Measurements from ENCODE around the gene NCOR2. TPM values are rescaled to one million over a fixed set of nuclear protein-coding genes. Genes with fewer than 3 reads are reported as not detected.

Gene NCOR2
- total and polyA plus RNA-seq, 2 donors (not counting 3 experiments of a cell fraction or from before 2014, with no cell fraction given) = 26.5 to 241 TPM

GRCh38 chr12:124544311-124544970 is 23.0 kb downstream of the NCOR2 start:
- no peak overlapping the region for H3K9ac ChIP-seq (replicated peaks; ENCODE audit: extremely low read depth, insufficient read depth, low read length)

More at GRCh38 chr12:124544311-124544970, 23.0 kb downstream of the NCOR2 start:
- H4K20me1 ChIP-seq (replicated peaks; ENCODE audit: control insufficient read depth, extremely low read depth, insufficient read depth, low read length) = no peaks in the 10 kb centered on the region
- POLR2A ChIA-PET = no interaction called here
- H3K9me1 ChIP-seq (replicated peaks; ENCODE audit: control insufficient read depth, extremely low read depth, insufficient read depth, low read length) = no peaks in the 10 kb centered on the region
- peaks cover 58% of the 10 kb centered on the region for H3K79me2 ChIP-seq (ENCODE audit: control insufficient read depth, insufficient read depth, low read length)
- H3K4me1 ChIP-seq (ENCODE audit: control insufficient read depth, extremely low read depth, insufficient read depth, low read length) = peaks cover 12% of the 10 kb centered on the region
- H3K4me3 ChIP-seq (replicated peaks in 1 of 3; ENCODE audit: insufficient read depth in 1 of 3, low read depth in 1 of 3, low read length in 3 of 3) = no peak overlapping the region
- no peaks in the 10 kb centered on the region for H3K9me3 ChIP-seq (replicated peaks; ENCODE audit: control insufficient read depth, insufficient read depth, low read length)
- BruUV-seq (replicated peaks) = no TSS peak
- no peaks in the 10 kb centered on the region for H3K27me3 ChIP-seq (ENCODE audit: control insufficient read depth in 2 of 2, insufficient read depth in 2 of 2, low read length in 2 of 2)
- no peak overlapping the region for H3K4me2 ChIP-seq (ENCODE audit: insufficient read depth, low read length)
- CTCF ChIA-PET = no interaction called here
- intact Hi-C loops (cut with micrococcal nuclease) = no loop called here
- H3K36me3 ChIP-seq (ENCODE audit: control insufficient read depth in 2 of 2, extremely low read depth in 1 of 2, insufficient read depth in 2 of 2, low read length in 2 of 2) = no peaks in the 10 kb centered on the region
- no peak for TF ChIP-seq POLR2A (IDR thresholded peaks at IDR 0.05; ENCODE audit: low read depth, low read length)
- TF ChIP-seq, protein P1, sequence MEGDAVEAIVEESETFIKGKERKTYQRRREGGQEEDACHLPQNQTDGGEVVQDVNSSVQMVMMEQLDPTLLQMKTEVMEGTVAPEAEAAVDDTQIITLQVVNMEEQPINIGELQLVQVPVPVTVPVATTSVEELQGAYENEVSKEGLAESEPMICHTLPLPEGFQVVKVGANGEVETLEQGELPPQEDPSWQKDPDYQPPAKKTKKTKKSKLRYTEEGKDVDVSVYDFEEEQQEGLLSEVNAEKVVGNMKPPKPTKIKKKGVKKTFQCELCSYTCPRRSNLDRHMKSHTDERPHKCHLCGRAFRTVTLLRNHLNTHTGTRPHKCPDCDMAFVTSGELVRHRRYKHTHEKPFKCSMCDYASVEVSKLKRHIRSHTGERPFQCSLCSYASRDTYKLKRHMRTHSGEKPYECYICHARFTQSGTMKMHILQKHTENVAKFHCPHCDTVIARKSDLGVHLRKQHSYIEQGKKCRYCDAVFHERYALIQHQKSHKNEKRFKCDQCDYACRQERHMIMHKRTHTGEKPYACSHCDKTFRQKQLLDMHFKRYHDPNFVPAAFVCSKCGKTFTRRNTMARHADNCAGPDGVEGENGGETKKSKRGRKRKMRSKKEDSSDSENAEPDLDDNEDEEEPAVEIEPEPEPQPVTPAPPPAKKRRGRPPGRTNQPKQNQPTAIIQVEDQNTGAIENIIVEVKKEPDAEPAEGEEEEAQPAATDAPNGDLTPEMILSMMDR (IDR thresholded peaks at IDR 0.05; ENCODE audit: extremely low read depth in 1 of 2, insufficient read depth in 1 of 2, low read depth in 1 of 2, low read length in 2 of 2) = no peak
- TF ChIP-seq GATA2 (IDR thresholded peaks at IDR 0.05; ENCODE audit: insufficient read depth, insufficient read length, low read depth, low read length) = no peak
- no peak for TF ChIP-seq FOS (IDR thresholded peaks at IDR 0.05; ENCODE audit: borderline replicate concordance, insufficient read depth, low read length)
- H2AFZ ChIP-seq (ENCODE audit: low read depth, low read length) = no peak overlapping the region
- FAIRE-seq = no peak
- dilution Hi-C loops (cut with MboI; ENCODE audit: extremely low pct_ligation_motif_present, low sequenced_read_pairs) = no loop called here
- H3K27ac ChIP-seq (ENCODE audit: insufficient read depth, low read depth, low read length) = no peak overlapping the region
- no peak for DNase-seq (ENCODE audit: low read depth, low spot score)
